Mucosa of gallbladder (tissue), 1 donor: Measurements from ENCODE around the gene ECSCR. TPM values are rescaled to one million over a fixed set of nuclear protein-coding genes. Genes with fewer than 3 reads are reported as not detected.

Experiments
- DNase-seq: peaks from one replicate; pipeline ENCODE4 v3.0.0-alpha.2; 2020; ENCODE audit warnings: low spot score
- total RNA-seq: library from RNA; stranded (reverse); gene quantifications from one replicate; pipeline ENCODE4 v1.2.1, GENCODE V29; 2021
- donor health status: DM: no; HTN: no; CAD: no.

ECSCR gene
- total RNA-seq, 1 donor from 2014 or later, result 9.4 TPM

GRCh38 chr5:139474890-139475791 lies 12.6 kb upstream of the ECSCR start:
- DNase-seq, result no peak

GRCh38 chr5:139473565-139473964 lies 11.0 kb upstream of the ECSCR start:
- no peak for DNase-seq

- DNase-seq, result no peak
Measured at GRCh38 chr5:139473105-139473504, 10.6 kb upstream of the ECSCR start.

GRCh38 chr5:139472386-139473030 lies 10.0 kb upstream of the ECSCR start:
- DNase-seq, result no peak

GRCh38 chr5:139470821-139471300 lies 8.3 kb upstream of the ECSCR start, which contains the start of gene SMIM33:
TSS of gene SMIM33 (plus strand) at chr5:139471004. CDS start at chr5:139471122, 118 bp downstream.
- DNase-seq, result no peak

GRCh38 chr5:139468421-139468931 lies 5.9 kb upstream of the ECSCR start:
- no peak for DNase-seq

GRCh38 chr5:139461698-139462097 lies 845 bp downstream of the ECSCR start:
- no peak for DNase-seq

- no peak for DNase-seq
Measured at GRCh38 chr5:139461176-139461575, 1.4 kb downstream of the ECSCR start.

GRCh38 chr5:139460455-139460854 lies 2.1 kb downstream of the ECSCR start:
- DNase-seq, result no peak

GRCh38 chr5:139459451-139459934 lies 3.0 kb downstream of the ECSCR start:
- DNase-seq, result no peak

- peak; percentile 67 for DNase-seq
Measured at GRCh38 chr5:139458580-139459407, 3.7 kb downstream of the ECSCR start.

- DNase-seq, result no peak
Measured at GRCh38 chr5:139457653-139458306, 4.8 kb downstream of the ECSCR start.

GRCh38 chr5:139457241-139457640 lies 5.3 kb downstream of the ECSCR start:
- DNase-seq, result no peak

- no peak for DNase-seq
Measured at GRCh38 chr5:139456776-139457175, 5.8 kb downstream of the ECSCR start.

GRCh38 chr5:139454568-139455290 lies 7.8 kb downstream of the ECSCR start:
- no peak for DNase-seq

- no peak for DNase-seq
Measured at GRCh38 chr5:139453683-139454567, 8.6 kb downstream of the ECSCR start.

- no peak for DNase-seq
Measured at GRCh38 chr5:139451878-139452660, 10.5 kb downstream of the ECSCR start.

GRCh38 chr5:139451176-139451575 lies 11.4 kb downstream of the ECSCR start:
- no peak for DNase-seq
